Sigmoid colon (tissue), 7 donors: ENCODE measurements around the gene CCL26. TPM values are rescaled to one million over a fixed set of nuclear protein-coding genes. Genes with fewer than 3 reads are reported as not detected.
"Not testable (repeated sequence)": the region's sequence is repeated elsewhere in the genome, so short reads cannot be mapped to it uniquely, and the experiment has no call there.

Experiments used
- DNase-seq: peaks from one replicate; pipeline ENCODE4 v3.0.0-alpha.2; 2019
- H3K27ac ChIP-seq, 4 donors: fragments of 200-600 bp; sonication (generic); one replicate each; pipeline ENCODE4 v1.5.1; 2016 to 2019; ENCODE audit warnings: mild to moderate bottlenecking in 1 of 4
- H3K27me3 ChIP-seq, 3 donors: fragments of 200-600 bp; sonication (generic); one replicate each; pipeline ENCODE4 v1.5.1; 2019; ENCODE audit warnings: mild to moderate bottlenecking in 1 of 3
- H3K36me3 ChIP-seq, 4 donors: fragments of 200-600 bp; sonication (generic); one replicate each; pipeline ENCODE4 v1.5.1; 2016 to 2019
- H3K4me1 ChIP-seq, 4 donors: fragments of 200-600 bp; sonication (generic); one replicate each; pipeline ENCODE4 v1.5.1; 2017 to 2019
- H3K4me3 ChIP-seq, 4 donors: fragments of 200-600 bp; sonication (generic); one replicate each; pipeline ENCODE4 v1.5.1; 2017 to 2019; ENCODE audit warnings: mild to moderate bottlenecking in 2 of 4, moderate library complexity in 1 of 4
- H3K9me3 ChIP-seq, 4 donors: fragments of 200-600 bp in 3 of 4; sonication (generic) in 3 of 4; one replicate each; pipeline versions ENCODE4 v1.5.1 to v1.6.1; 2013 to 2019
- EP300 ChIP-seq, 4 donors: sonication (generic); formaldehyde crosslinking; IDR thresholded peaks; one replicate each; pipeline ENCODE4 v1.6.1; 2017; ENCODE audit warnings: antibody characterized with exemption in 4 of 4
- POLR2A ChIP-seq, 2 donors: fragments of 450-650 bp; IDR thresholded peaks; one replicate each; pipeline ENCODE4 v1.6.1; 2016; ENCODE audit warnings: antibody characterized with exemption in 2 of 2, mild to moderate bottlenecking in 2 of 2, moderate library complexity in 2 of 2
- POLR2AphosphoS5 ChIP-seq, 4 donors: sonication (generic); formaldehyde crosslinking; IDR thresholded peaks; one replicate each; pipeline ENCODE4 v1.6.1; 2017; ENCODE audit warnings: antibody characterized with exemption in 4 of 4
- WGBS, 2 donors: extraction: QIAGEN DNeasy Blood & Tissue Kit; methylation state at CpG; one replicate each; pipeline ENCODE4 v1.1.7; 2013; 5-methylcytosine and 5-hydroxymethylcytosine counted together
- intact Hi-C: fragments of 100-400 bp; cut with DNase I; formaldehyde crosslinking; loops from one replicate; pipeline ENCODE4 v1.15.1; 2023
- polyA plus RNA-seq, 3 donors: library from polyadenylated mRNA; stranded (reverse); fragments of 200-250 nt; gene quantifications; one replicate each; pipeline ENCODE4 v1.2.3, GENCODE V29; 2013
- total RNA-seq, 4 donors: library from RNA; depleted of rRNA; stranded (reverse); fragments of >200 nt; gene quantifications; one replicate each; pipeline ENCODE4 v1.1.0, GENCODE V29; 2016
- TF ChIP-seq, protein P1 (sequence below), 4 experiments: fragments of 450-650 bp in 3 of 4; fragments of 200-600 bp in 1 of 4; IDR thresholded peaks; one replicate each; pipeline ENCODE4 v1.5.1; 2016 to 2019; ENCODE audit warnings: antibody characterized with exemption in 4 of 4, mild to moderate bottlenecking in 3 of 4, moderate library complexity in 2 of 4
- donor health status: healthy with polysubstance abuse.
- donor health status: Bipolar disorder and iron deficiency.
- donor health status: healthy.

The CCL26 gene
- total and polyA plus RNA-seq, 7 donors = 1.8 to 3.3 (median 3.0) TPM; not detected in 4

DNA sequence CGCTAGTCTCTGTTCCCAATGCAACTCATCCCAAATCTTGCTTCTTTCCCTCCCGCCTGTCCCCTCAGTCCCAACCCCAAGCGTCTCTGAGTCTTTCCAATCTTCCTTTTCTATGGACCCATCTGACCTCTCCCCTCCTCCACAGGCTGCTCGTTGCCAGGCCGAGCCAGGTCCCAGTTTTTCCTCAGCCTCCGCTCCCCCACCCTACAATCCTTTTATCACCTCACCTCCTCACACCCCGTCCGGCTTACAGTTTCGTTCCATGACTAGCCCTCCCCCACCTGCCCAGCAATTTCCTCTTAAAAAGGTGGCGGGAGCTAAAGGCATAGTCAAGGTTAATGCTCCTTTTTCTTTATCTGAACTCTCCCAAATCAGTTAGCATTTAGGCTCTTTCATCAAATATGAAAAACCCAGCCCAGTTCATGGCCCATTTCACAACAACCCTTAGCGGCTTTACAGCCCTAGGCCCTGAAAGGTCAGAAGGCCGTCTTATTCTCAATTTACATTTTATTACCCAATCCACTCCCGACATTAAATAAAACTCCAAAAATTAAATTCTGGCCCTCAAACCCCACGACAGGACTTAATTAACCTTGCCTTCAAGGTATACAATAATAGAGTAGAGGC is 8.7 kb upstream of the CCL26 start:
- intact Hi-C loops = not testable (repeated sequence)

DNA sequence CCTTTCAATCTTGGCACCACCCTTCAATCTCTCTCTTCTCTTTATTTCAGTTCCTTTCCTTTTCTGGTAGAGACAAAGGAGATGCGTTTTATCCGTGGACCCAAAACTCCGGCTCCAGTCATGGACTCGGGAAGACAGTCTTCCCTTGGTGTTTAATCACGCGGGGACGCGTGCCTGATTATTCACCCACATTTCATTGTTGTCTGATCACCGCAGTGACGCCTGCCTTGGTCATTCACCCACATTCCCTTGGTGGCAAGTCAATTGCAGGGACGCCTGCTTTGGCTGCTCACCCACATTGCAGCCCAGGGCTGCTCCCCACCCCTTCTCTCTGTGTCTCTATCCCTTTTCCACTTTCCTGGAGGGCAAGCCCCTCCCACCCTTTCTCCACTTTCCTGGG is 7.5 kb upstream of the CCL26 start:
- H3K4me1 ChIP-seq = not testable (repeated sequence)

More for the DNA sequence above, 8.7 kb upstream of the CCL26 start:
- H3K27me3 ChIP-seq, H3K27ac ChIP-seq, H3K4me3 ChIP-seq, DNase-seq, H3K36me3 ChIP-seq, H3K4me1 ChIP-seq, H3K9me3 ChIP-seq: not testable (repeated sequence)
- WGBS, 2 donors = 30 to 66% methylated on average over 14 of the region's 14 CpGs

DNA sequence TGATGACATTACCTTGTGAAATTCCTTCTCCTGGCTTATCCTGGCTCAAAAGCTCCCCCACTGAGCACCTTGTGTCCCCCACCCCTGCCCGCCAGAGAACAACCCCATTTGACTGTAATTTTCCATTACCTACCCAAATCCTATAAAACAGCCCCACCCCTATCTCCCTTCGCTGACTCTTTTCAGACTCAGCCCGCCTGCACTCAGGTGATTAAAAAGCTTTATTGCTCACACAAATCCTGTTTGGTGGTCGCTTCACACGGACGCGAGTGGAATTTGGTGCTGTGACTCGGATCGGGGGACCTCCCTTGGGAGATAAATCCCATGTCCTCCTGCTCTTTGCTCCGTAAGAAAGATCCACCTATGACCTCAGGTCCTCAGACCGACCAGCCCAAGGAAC is 7.0 kb upstream of the CCL26 start:
- H3K4me1 ChIP-seq, H3K4me3 ChIP-seq, H3K27ac ChIP-seq, intact Hi-C loops, H3K27me3 ChIP-seq, DNase-seq, H3K9me3 ChIP-seq, H3K36me3 ChIP-seq: not testable (repeated sequence)
- WGBS, 2 donors = 29 to 58% methylated on average over 11 of the region's 11 CpGs

More for the DNA sequence above, 7.5 kb upstream of the CCL26 start:
- H3K27ac ChIP-seq, H3K9me3 ChIP-seq, DNase-seq, H3K4me3 ChIP-seq, H3K27me3 ChIP-seq, H3K36me3 ChIP-seq, intact Hi-C loops: not testable (repeated sequence)
- WGBS, 2 donors = 84 to 85% methylated on average over 11 of the region's 11 CpGs

DNA sequence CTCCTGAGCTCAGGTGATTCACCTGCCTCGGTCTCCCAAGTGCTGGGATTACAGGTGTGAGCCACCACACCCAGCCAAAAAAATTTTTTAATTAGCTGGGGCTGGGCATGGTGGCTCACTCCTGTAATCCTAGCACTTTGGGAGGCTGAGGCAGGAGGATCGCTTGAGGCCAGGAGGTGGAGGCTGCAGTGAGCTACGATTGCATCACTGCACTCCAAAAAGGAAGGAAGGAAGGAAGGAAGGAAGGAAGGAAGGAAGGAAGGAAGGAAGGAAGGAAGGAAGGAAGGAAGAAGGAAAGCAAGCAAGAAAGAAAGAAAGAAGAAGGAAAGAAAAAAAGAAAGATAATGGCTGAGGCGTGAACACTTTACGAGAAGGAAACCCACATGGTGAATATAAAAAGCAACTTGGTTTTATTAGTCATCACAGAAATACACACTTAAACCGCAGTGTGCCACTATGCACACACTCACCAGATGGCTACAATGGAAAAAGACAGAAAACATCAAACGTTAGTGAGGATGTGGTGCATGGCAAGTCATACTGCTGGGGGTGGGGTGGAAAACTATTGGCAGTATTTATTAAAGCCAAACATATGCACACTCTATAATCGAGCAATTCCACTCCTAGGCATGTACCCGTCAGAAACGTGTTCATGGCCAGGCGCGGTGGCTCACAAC is 4.4 kb upstream of the CCL26 start:
- DNase-seq = no peak
- Histone ChIP-seq H3K36me3 (no peaks in the 10 kb centered on the region), H3K4me3 (no peak overlapping the region), H3K9me3 (no peaks in the 10 kb centered on the region), H3K4me1 (no peaks in the 10 kb centered on the region), H3K27ac (no peak overlapping the region), H3K27me3 (peaks cover 0 to 7% (median 0%) of the 10 kb centered on the region in 3 donors)
- intact Hi-C loops = no loop called here
- 51 to 55% methylated on average over 12 of the region's 12 CpGs for WGBS, 2 donors
- TF ChIP-seq POLR2AphosphoS5 (IDR thresholded peaks at IDR 0.05) (no peak), EP300 (IDR thresholded peaks at IDR 0.05) (no peak), POLR2A (IDR thresholded peaks at IDR 0.05) (no peak)
- TF ChIP-seq, protein P1, sequence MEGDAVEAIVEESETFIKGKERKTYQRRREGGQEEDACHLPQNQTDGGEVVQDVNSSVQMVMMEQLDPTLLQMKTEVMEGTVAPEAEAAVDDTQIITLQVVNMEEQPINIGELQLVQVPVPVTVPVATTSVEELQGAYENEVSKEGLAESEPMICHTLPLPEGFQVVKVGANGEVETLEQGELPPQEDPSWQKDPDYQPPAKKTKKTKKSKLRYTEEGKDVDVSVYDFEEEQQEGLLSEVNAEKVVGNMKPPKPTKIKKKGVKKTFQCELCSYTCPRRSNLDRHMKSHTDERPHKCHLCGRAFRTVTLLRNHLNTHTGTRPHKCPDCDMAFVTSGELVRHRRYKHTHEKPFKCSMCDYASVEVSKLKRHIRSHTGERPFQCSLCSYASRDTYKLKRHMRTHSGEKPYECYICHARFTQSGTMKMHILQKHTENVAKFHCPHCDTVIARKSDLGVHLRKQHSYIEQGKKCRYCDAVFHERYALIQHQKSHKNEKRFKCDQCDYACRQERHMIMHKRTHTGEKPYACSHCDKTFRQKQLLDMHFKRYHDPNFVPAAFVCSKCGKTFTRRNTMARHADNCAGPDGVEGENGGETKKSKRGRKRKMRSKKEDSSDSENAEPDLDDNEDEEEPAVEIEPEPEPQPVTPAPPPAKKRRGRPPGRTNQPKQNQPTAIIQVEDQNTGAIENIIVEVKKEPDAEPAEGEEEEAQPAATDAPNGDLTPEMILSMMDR (IDR thresholded peaks at IDR 0.05) = no peak

DNA sequence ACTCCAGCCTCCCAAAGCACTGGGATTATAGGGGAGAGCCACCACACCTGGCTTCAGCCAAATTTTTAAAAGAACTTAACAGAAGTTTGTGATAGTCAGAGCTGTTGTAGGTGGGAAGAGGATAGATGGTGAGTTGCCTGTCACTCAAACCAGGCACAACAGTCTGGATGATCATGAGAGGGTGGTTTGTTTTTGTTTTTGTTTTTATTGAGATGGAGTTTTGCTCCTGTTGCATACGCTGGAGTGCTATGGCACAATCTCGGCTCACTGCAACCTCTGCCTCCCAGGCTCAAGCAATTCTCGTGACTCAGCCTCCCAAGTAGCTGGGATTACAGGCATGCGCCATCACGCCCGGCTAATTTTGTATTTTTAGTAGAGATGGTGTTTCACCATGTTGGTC is 1.9 kb upstream of the CCL26 start:
- H3K4me3 ChIP-seq, H3K27me3 ChIP-seq, H3K36me3 ChIP-seq, intact Hi-C loops, H3K27ac ChIP-seq, H3K9me3 ChIP-seq, DNase-seq, H3K4me1 ChIP-seq: not testable (repeated sequence)
- 91 to 95% methylated on average over 6 of the region's 6 CpGs for WGBS, 2 donors

DNA sequence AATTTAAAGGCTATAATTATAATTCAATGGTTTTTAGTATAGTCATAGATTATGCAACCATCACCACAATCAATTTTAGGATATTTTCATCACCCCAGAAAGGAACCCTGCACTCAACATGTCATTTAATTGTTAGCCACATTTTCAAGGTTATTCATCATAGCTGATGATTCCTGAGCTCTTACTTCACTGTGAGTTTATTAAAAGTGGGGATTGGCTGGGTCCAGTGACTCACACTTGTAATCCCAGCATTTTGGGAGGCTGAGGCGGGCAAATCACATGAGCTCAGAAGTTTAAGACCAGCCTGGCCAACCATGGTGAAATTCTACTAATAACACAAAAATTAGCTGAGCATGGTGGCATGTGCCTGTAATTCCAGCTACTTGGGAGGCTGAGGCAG is 787 bp downstream of the CCL26 start:
- H3K4me1 ChIP-seq = no peaks in the 10 kb centered on the region
- H3K9me3 ChIP-seq = no peaks in the 10 kb centered on the region
- intact Hi-C loops = no loop called here
- no peak for DNase-seq
- TF ChIP-seq, protein P1 (IDR thresholded peaks at IDR 0.05) = no peak
- TF ChIP-seq POLR2AphosphoS5 (IDR thresholded peaks at IDR 0.05) (no peak), POLR2A (IDR thresholded peaks at IDR 0.05) (no peak), EP300 (IDR thresholded peaks at IDR 0.05) (no peak)
- H3K4me3 ChIP-seq = no peak overlapping the region
- 90 to 93% methylated on average over 1 of the region's 1 CpG for WGBS, 2 donors
- no peaks in the 10 kb centered on the region for H3K36me3 ChIP-seq
- H3K27ac ChIP-seq = peak overlapping the region in 1 of 4 donors; percentile 17
- no peaks in the 10 kb centered on the region for H3K27me3 ChIP-seq
